HEK293T (cell line): Measurements from ENCODE around the gene GORAB.

Experiments used
- BHLHE40 ChIP-seq: fragments of 450-650 bp; IDR thresholded peaks from 2 replicates; pipeline ENCODE4 v1.6.1; 2016; ENCODE audit warnings: mild to moderate bottlenecking, moderate library complexity, borderline replicate concordance
- CTBP1 ChIP-seq: fragments of 450-650 bp; IDR thresholded peaks from 2 replicates; pipeline ENCODE4 v1.6.1; 2016; ENCODE audit warnings: borderline replicate concordance
- FOXA1 ChIP-seq: fragments of 450-650 bp; IDR thresholded peaks from 2 replicates; pipeline ENCODE4 v1.6.1; 2016; ENCODE audit warnings: mild to moderate bottlenecking
- FOXM1 ChIP-seq: fragments of 450-650 bp; IDR thresholded peaks from 2 replicates; pipeline ENCODE4 v1.6.1; 2017; ENCODE audit warnings: mild to moderate bottlenecking, borderline replicate concordance
- TARDBP ChIP-seq: fragments of 450-650 bp; IDR thresholded peaks from 2 replicates; pipeline ENCODE4 v1.6.1; 2016
- ZNF384 ChIP-seq: fragments of 450-650 bp; IDR thresholded peaks from 2 replicates; pipeline ENCODE4 v1.6.1; 2016

DNA sequence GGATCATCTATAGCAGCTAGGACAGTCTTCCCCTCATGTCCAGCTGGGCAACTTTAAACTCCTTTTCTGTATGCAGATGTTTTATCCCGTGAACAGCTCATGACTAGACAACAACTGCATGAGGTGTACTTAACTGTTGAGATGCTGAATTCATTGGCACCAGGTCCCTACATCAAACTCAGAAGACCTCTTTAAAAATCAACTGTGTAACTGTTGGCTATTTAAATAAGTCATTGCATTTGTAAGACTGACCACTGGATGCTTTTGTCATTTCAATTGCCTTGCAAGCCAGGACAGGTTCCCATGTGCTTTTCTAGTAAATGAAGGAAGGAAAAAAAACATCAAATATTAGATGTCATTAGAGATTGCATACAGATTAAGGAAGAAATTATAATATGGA lies 28.3 kb upstream of the GORAB start:
- TF ChIP-seq FOXM1 (no peak), TARDBP (no peak), CTBP1 (no peak), BHLHE40 (no peak), ZNF384 (no peak), FOXA1 (no peak)
